ENCODE measurements around the gene IER5.

The IER5 gene

GRCh38 chr1:181119093-181119989 lies 30.8 kb downstream of the IER5 start:
- Histone ChIP-seq H3K27ac (no peak overlapping the region), H3K9me3 (ENCODE audit: low read depth, low read length) (no peaks in the 10 kb centered on the region), H3K4me3 (no peak overlapping the region), H3K36me3 (ENCODE audit: insufficient read depth, low read length) (no peaks in the 10 kb centered on the region), H3K9ac (ENCODE audit: insufficient read length) (no peak overlapping the region)
- no peak for TF ChIP-seq POLR2AphosphoS5 (IDR thresholded peaks at IDR 0.05; ENCODE audit: borderline replicate concordance, low read depth, low read length)
- no peak for DNase-seq (ENCODE audit: low read depth, low spot score)

GRCh38 chr1:181120924-181121323 lies 32.4 kb downstream of the IER5 start:
- H3K4me3 ChIP-seq = no peak overlapping the region
- H3K36me3 ChIP-seq (ENCODE audit: insufficient read depth, low read length) = no peaks in the 10 kb centered on the region
- no peaks in the 10 kb centered on the region for H3K9me3 ChIP-seq (ENCODE audit: low read depth, low read length)
- no peak overlapping the region for H3K27ac ChIP-seq
- TF ChIP-seq FOXP2 (optimal IDR thresholded peaks at IDR 0.05; ENCODE audit: control extremely low read depth, extremely low read length, insufficient read depth) (no peak), EZH2 (IDR thresholded peaks at IDR 0.05) (no peak), POLR2AphosphoS5 (IDR thresholded peaks at IDR 0.05; ENCODE audit: borderline replicate concordance, low read depth, low read length) (no peak)
- H3K9ac ChIP-seq (ENCODE audit: insufficient read length) = no peak overlapping the region
- no peak for DNase-seq (ENCODE audit: low read depth, low spot score)

DNA sequence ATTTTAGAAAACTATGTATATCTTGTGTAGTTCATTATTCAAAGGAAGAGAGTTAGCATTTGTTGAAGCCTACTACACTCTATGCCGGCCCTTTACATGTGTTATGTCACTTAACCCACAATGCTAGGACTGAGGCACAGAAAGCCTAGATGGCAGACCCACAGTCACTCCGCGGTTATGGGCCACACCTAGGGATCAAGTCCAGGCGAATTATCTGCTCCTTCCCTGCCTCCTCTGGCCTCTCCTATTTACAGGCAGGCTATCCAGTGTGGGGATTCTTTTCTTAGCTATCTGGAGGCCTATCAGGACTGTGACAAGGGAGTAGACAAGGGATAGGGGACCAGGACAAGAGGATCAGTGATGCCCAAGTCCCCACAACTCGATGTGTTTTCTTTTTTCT lies 33.0 kb downstream of the IER5 start:
- DNase-seq (ENCODE audit: low read depth, low spot score) = no peak
- TF ChIP-seq POLR2AphosphoS5 (IDR thresholded peaks at IDR 0.05; ENCODE audit: borderline replicate concordance, low read depth, low read length) = no peak
- no peak for TF ChIP-seq EZH2 (IDR thresholded peaks at IDR 0.05)
- TF ChIP-seq FOXP2 (optimal IDR thresholded peaks at IDR 0.05; ENCODE audit: control extremely low read depth, extremely low read length, insufficient read depth) = no peak
- H3K9ac ChIP-seq (ENCODE audit: insufficient read length) = no peak overlapping the region
- H3K36me3 ChIP-seq (ENCODE audit: insufficient read depth, low read length) = no peaks in the 10 kb centered on the region
- H3K27ac ChIP-seq = no peak overlapping the region
- H3K4me3 ChIP-seq = no peak overlapping the region
- H3K9me3 ChIP-seq (ENCODE audit: low read depth, low read length) = no peaks in the 10 kb centered on the region

GRCh38 chr1:181122222-181122621 lies 33.7 kb downstream of the IER5 start:
- no peak overlapping the region for H3K27ac ChIP-seq

DNA sequence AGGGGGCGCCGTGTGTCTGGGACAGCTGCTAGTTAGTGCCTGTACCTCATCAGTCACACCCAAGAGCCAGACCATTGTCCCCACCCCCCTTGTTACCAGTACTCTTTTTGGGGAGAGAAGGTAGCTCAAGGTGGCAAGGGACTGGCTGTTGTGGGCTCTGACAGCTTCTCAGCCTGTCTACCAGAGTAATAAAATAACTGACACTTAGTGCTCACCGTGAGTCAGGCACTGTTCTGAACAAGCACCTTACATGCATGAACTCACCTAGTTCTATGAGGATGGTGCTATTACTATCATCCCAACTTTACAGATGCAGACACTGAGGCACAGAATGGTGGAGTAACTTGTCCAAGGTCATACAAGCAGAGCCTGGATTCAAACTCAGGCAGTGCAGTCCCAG lies 34.7 kb downstream of the IER5 start:
- H3K27ac ChIP-seq = no peak overlapping the region
- TF ChIP-seq FOXP2 (optimal IDR thresholded peaks at IDR 0.05; ENCODE audit: control extremely low read depth, extremely low read length, insufficient read depth) (no peak), POLR2AphosphoS5 (IDR thresholded peaks at IDR 0.05; ENCODE audit: borderline replicate concordance, low read depth, low read length) (no peak), EZH2 (IDR thresholded peaks at IDR 0.05) (no peak)
- H3K9ac ChIP-seq (ENCODE audit: insufficient read length) = no peak overlapping the region
- no peaks in the 10 kb centered on the region for H3K9me3 ChIP-seq (ENCODE audit: low read depth, low read length)
- H3K4me3 ChIP-seq = no peak overlapping the region
- no peaks in the 10 kb centered on the region for H3K36me3 ChIP-seq (ENCODE audit: insufficient read depth, low read length)
- no peak for DNase-seq (ENCODE audit: low read depth, low spot score)

More at GRCh38 chr1:181122222-181122621, 33.7 kb downstream of the IER5 start:
- Histone ChIP-seq H3K9ac (ENCODE audit: insufficient read length) (no peak overlapping the region), H3K4me3 (no peak overlapping the region), H3K9me3 (ENCODE audit: low read depth, low read length) (no peaks in the 10 kb centered on the region), H3K36me3 (ENCODE audit: insufficient read depth, low read length) (no peaks in the 10 kb centered on the region)
- DNase-seq (ENCODE audit: low read depth, low spot score) = no peak
- no peak for TF ChIP-seq POLR2AphosphoS5 (IDR thresholded peaks at IDR 0.05; ENCODE audit: borderline replicate concordance, low read depth, low read length)
- TF ChIP-seq EZH2 (IDR thresholded peaks at IDR 0.05) = no peak
- no peak for TF ChIP-seq FOXP2 (optimal IDR thresholded peaks at IDR 0.05; ENCODE audit: control extremely low read depth, extremely low read length, insufficient read depth)

GRCh38 chr1:181124291-181124751 lies 35.8 kb downstream of the IER5 start:
- no peak overlapping the region for H3K4me3 ChIP-seq
- H3K9me3 ChIP-seq (ENCODE audit: low read depth, low read length) = no peaks in the 10 kb centered on the region
- H3K36me3 ChIP-seq (ENCODE audit: insufficient read depth, low read length) = no peaks in the 10 kb centered on the region
- H3K9ac ChIP-seq (ENCODE audit: insufficient read length) = no peak overlapping the region
- DNase-seq (ENCODE audit: low read depth, low spot score) = no peak
- H3K27ac ChIP-seq = no peak overlapping the region
- no peak for TF ChIP-seq POLR2AphosphoS5 (IDR thresholded peaks at IDR 0.05; ENCODE audit: borderline replicate concordance, low read depth, low read length)
- no peak for TF ChIP-seq FOXP2 (optimal IDR thresholded peaks at IDR 0.05; ENCODE audit: control extremely low read depth, extremely low read length, insufficient read depth)
- no peak for TF ChIP-seq EZH2 (IDR thresholded peaks at IDR 0.05)

DNA sequence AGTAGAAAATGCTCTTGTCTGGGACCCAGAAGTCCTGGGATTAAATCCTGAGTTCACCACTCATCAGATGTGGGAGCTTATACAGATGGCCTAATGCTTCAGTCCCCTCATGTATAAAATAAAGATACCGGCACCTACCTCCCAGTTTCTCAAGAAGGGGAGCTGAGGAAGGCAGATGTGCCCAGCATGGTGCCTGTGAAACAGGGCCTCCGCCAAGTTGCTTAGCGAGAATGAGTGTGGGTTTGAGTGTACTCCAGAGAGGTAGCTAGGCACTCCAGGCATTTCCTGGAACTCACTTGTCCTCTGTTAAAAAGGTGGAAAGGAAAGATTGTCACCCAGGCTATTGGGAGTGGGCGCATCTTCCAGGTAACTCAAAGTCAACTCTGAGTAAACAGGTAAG lies 37.8 kb downstream of the IER5 start:
- DNase-seq (ENCODE audit: low read depth, low spot score) = no peak

GRCh38 chr1:181126871-181127587 lies 38.5 kb downstream of the IER5 start:
- no peak overlapping the region for H3K9ac ChIP-seq (ENCODE audit: insufficient read length)
- no peaks in the 10 kb centered on the region for H3K9me3 ChIP-seq (ENCODE audit: low read depth, low read length)
- no peak overlapping the region for H3K4me3 ChIP-seq
- H3K36me3 ChIP-seq (ENCODE audit: insufficient read depth, low read length) = no peaks in the 10 kb centered on the region
- no peak overlapping the region for H3K27ac ChIP-seq
- DNase-seq (ENCODE audit: low read depth, low spot score) = no peak
- TF ChIP-seq EZH2 (IDR thresholded peaks at IDR 0.05) (no peak), POLR2AphosphoS5 (IDR thresholded peaks at IDR 0.05; ENCODE audit: borderline replicate concordance, low read depth, low read length) (no peak), FOXP2 (optimal IDR thresholded peaks at IDR 0.05; ENCODE audit: control extremely low read depth, extremely low read length, insufficient read depth) (no peak)

More for the DNA sequence above, 37.8 kb downstream of the IER5 start:
- TF ChIP-seq EZH2 (IDR thresholded peaks at IDR 0.05) = no peak
- no peak for TF ChIP-seq FOXP2 (optimal IDR thresholded peaks at IDR 0.05; ENCODE audit: control extremely low read depth, extremely low read length, insufficient read depth)
- no peak for TF ChIP-seq POLR2AphosphoS5 (IDR thresholded peaks at IDR 0.05; ENCODE audit: borderline replicate concordance, low read depth, low read length)
- Histone ChIP-seq H3K9ac (ENCODE audit: insufficient read length) (no peak overlapping the region), H3K4me3 (no peak overlapping the region), H3K27ac (no peak overlapping the region), H3K9me3 (ENCODE audit: low read depth, low read length) (no peaks in the 10 kb centered on the region), H3K36me3 (ENCODE audit: insufficient read depth, low read length) (no peaks in the 10 kb centered on the region)
